Aorta (tissue), 5 donors: Measurements from ENCODE around the gene EXOSC6. TPM values are rescaled to one million over a fixed set of nuclear protein-coding genes. Genes with fewer than 3 reads are reported as not detected.
"Not testable (repeated sequence)": the region's sequence is repeated elsewhere in the genome, so short reads cannot be mapped to it uniquely, and the experiment has no call there.

ENCODE experiments used
- ATAC-seq: fragments of 200-7000 bp; cut with Tn5 transposase; one replicate; pipeline ENCODE4 v1.9.1; 2022; ENCODE audit warnings: moderate library complexity; ENCODE audit not compliant: low FRiP score
- DNase-seq, 2 donors: peaks; one replicate each; pipeline ENCODE4 v3.0.0-alpha.2; 2020
- H3K27ac ChIP-seq, 2 donors: one replicate each; pipeline ENCODE4 v1.5.1; 2013; ENCODE audit warnings: low read length in 2 of 2, mild to moderate bottlenecking in 2 of 2, moderate library complexity in 2 of 2, control low read depth in 1 of 2, inconsistent platforms in 1 of 2, low read depth in 1 of 2
- H3K27me3 ChIP-seq, 2 donors: one replicate each; pipeline ENCODE4 v1.6.1; 2013; ENCODE audit warnings: control low read depth in 1 of 2, low read length in 1 of 2, mild to moderate bottlenecking in 1 of 2, moderate library complexity in 1 of 2; ENCODE audit not compliant: insufficient read depth in 2 of 2, control insufficient read depth in 1 of 2
- H3K36me3 ChIP-seq, 2 donors: one replicate each; pipeline ENCODE4 v1.6.1; 2013; ENCODE audit warnings: control low read depth in 1 of 2, low read length in 1 of 2, mild to moderate bottlenecking in 1 of 2; ENCODE audit not compliant: insufficient read depth in 2 of 2, control insufficient read depth in 1 of 2
- H3K4me1 ChIP-seq, 2 donors: one replicate each; pipeline ENCODE4 v1.6.1; 2013; ENCODE audit warnings: low read length in 2 of 2, control low read depth in 1 of 2, mild to moderate bottlenecking in 1 of 2, moderate library complexity in 1 of 2; ENCODE audit not compliant: insufficient read depth in 2 of 2, control insufficient read depth in 1 of 2
- H3K4me3 ChIP-seq, 2 donors: one replicate each; pipeline ENCODE4 v1.5.1; 2013; ENCODE audit warnings: low read length in 2 of 2, control low read depth in 1 of 2, mild to moderate bottlenecking in 1 of 2
- H3K9me3 ChIP-seq: one replicate; pipeline ENCODE4 v1.6.1; 2013; ENCODE audit warnings: mild to moderate bottlenecking, low read length; ENCODE audit not compliant: control insufficient read depth
- whole genome bisulfite sequencing, 2 donors: extraction: QIAGEN DNeasy Blood & Tissue Kit; methylation state at CpG; one replicate each; pipeline ENCODE4 v1.1.7; 2013; 5-methylcytosine and 5-hydroxymethylcytosine counted together
- intact Hi-C, 2 donors: fragments of 100-400 bp; cut with DNase I; formaldehyde crosslinking; loops; one replicate each; pipeline versions ENCODE4 v1.14.2 to v1.15.0; 2022
- polyA plus RNA-seq, 2 donors: library from polyadenylated mRNA; stranded (reverse); fragments of 200-250 nt; gene quantifications; one replicate each; pipeline ENCODE4 v1.2.3, GENCODE V29; 2013
- total RNA-seq, 2 donors: library from RNA; stranded (reverse); fragmentation: NEBNext Ultra II Directional; extraction: Animal tissue kit (Norgen Biotek cat#: 25700); gene quantifications; one replicate each; pipeline ENCODE4 v1.2.1, GENCODE V29; 2021
- donor health status: healthy with polysubstance abuse.
- donor health status: Bipolar disorder and iron deficiency.
- donor health status: DM: no; HTN: no; CAD: no.
- donor health status: DM: no; HTN: no; CAD: no.
- donor health status: DM: yes; HTN: yes; CAD: no.

The EXOSC6 gene
- total and polyA plus RNA-seq, 4 donors, result 4.1 to 20.0 (median 12.5) TPM

GRCh38 chr16:70223971-70224513 is 27.7 kb downstream of the EXOSC6 start:
- H3K27me3 ChIP-seq, H3K9me3 ChIP-seq, intact Hi-C loops, H3K4me1 ChIP-seq, DNase-seq, H3K27ac ChIP-seq, H3K4me3 ChIP-seq, H3K36me3 ChIP-seq, ATAC-seq: not testable (repeated sequence)
- WGBS, 2 donors, result 89 to 95% methylated on average over 1 of the region's 3 CpGs

GRCh38 chr16:70223216-70223615 is 28.5 kb downstream of the EXOSC6 start:
- DNase-seq, ATAC-seq, H3K27ac ChIP-seq, H3K9me3 ChIP-seq, H3K27me3 ChIP-seq, H3K36me3 ChIP-seq, intact Hi-C loops, H3K4me1 ChIP-seq, H3K4me3 ChIP-seq: not testable (repeated sequence)
- 83 to 100% methylated on average over 1 of the region's 2 CpGs for WGBS, 2 donors

- ATAC-seq, H3K27ac ChIP-seq, H3K4me3 ChIP-seq, intact Hi-C loops, H3K27me3 ChIP-seq, H3K36me3 ChIP-seq, DNase-seq, H3K4me1 ChIP-seq, H3K9me3 ChIP-seq: not testable (repeated sequence)
- 77 to 79% methylated on average over 1 to 2 of the region's 2 CpGs for WGBS, 2 donors
Measured at GRCh38 chr16:70222574-70222973, 29.2 kb downstream of the EXOSC6 start.

- H3K27me3 ChIP-seq, H3K9me3 ChIP-seq, ATAC-seq, H3K36me3 ChIP-seq, intact Hi-C loops, H3K4me1 ChIP-seq, H3K27ac ChIP-seq, H3K4me3 ChIP-seq, DNase-seq: not testable (repeated sequence)
- WGBS, 2 donors, result 86 to 89% methylated on average over 2 of the region's 2 CpGs
Measured at GRCh38 chr16:70218586-70218985, 33.2 kb downstream of the EXOSC6 start.

GRCh38 chr16:70206382-70206781 is 45.4 kb downstream of the EXOSC6 start:
- ATAC-seq, H3K27ac ChIP-seq, intact Hi-C loops, H3K9me3 ChIP-seq, H3K4me1 ChIP-seq, H3K27me3 ChIP-seq, H3K36me3 ChIP-seq, DNase-seq, H3K4me3 ChIP-seq: not testable (repeated sequence)
- 88 to 92% methylated on average over 6 of the region's 6 CpGs for WGBS, 2 donors

- H3K27me3 ChIP-seq, intact Hi-C loops, H3K4me3 ChIP-seq, H3K9me3 ChIP-seq, H3K4me1 ChIP-seq, DNase-seq, ATAC-seq, H3K27ac ChIP-seq, H3K36me3 ChIP-seq: not testable (repeated sequence)
- 93 to 95% methylated on average over 10 to 46 of the region's 46 CpGs for WGBS, 2 donors
Measured at GRCh38 chr16:70204668-70205405, 46.9 kb downstream of the EXOSC6 start.

- WGBS, 2 donors, result 92 to 96% methylated on average over 12 to 19 of the region's 29 CpGs
- H3K4me1 ChIP-seq, DNase-seq, intact Hi-C loops, H3K4me3 ChIP-seq, ATAC-seq, H3K36me3 ChIP-seq, H3K9me3 ChIP-seq, H3K27ac ChIP-seq, H3K27me3 ChIP-seq: not testable (repeated sequence)
Measured at GRCh38 chr16:70204010-70204409, 47.7 kb downstream of the EXOSC6 start.

- H3K27me3 ChIP-seq, ATAC-seq, H3K4me3 ChIP-seq, DNase-seq, H3K27ac ChIP-seq, intact Hi-C loops, H3K4me1 ChIP-seq, H3K9me3 ChIP-seq, H3K36me3 ChIP-seq: not testable (repeated sequence)
- 78 to 81% methylated on average over 3 to 4 of the region's 7 CpGs for WGBS, 2 donors
Measured at GRCh38 chr16:70203508-70203907, 48.2 kb downstream of the EXOSC6 start.

GRCh38 chr16:70200063-70200462 is 51.7 kb downstream of the EXOSC6 start:
- ATAC-seq, H3K27me3 ChIP-seq, intact Hi-C loops, H3K4me3 ChIP-seq, DNase-seq, H3K9me3 ChIP-seq, H3K4me1 ChIP-seq, H3K36me3 ChIP-seq, H3K27ac ChIP-seq: not testable (repeated sequence)
- 88 to 93% methylated on average over 7 to 8 of the region's 8 CpGs for WGBS, 2 donors
